Measurements from ENCODE around the gene ADK.

- no peak for TF ChIP-seq CTCF (conservative IDR thresholded peaks at IDR 0.05)
- TF ChIP-seq EZH2 (IDR thresholded peaks at IDR 0.05; ENCODE audit: low read depth), result no peak
Measured at GRCh38 chr10:74150204-74150989, 624 bp upstream of the ADK start, which contains the start of gene AP3M1.
